KMS-11 (cell line): ENCODE results near the gene SYNPO2L.

Experiments
- H2AFZ ChIP-seq: fragments of 200-600 bp; sonication (generic); 2 replicates; pipeline ENCODE4 v1.6.1; 2016; ENCODE audit warnings: antibody characterized with exemption, mixed run types, low read depth
- H3K27ac ChIP-seq: fragments of 200-600 bp; sonication (generic); 2 replicates; pipeline ENCODE4 v1.6.1; 2016; ENCODE audit warnings: mild to moderate bottlenecking, mixed run types
- H3K27me3 ChIP-seq: fragments of 200-600 bp; sonication (generic); 2 replicates; pipeline ENCODE4 v1.6.1; 2017; ENCODE audit warnings: mild to moderate bottlenecking, low read depth, mixed run types, moderate library complexity; ENCODE audit not compliant: insufficient read depth
- H3K36me3 ChIP-seq: fragments of 200-600 bp; sonication (generic); 2 replicates; pipeline ENCODE4 v1.6.1; 2017; ENCODE audit warnings: mild to moderate bottlenecking, mixed run types; ENCODE audit not compliant: insufficient read depth
- H3K4me1 ChIP-seq: fragments of 200-600 bp; sonication (generic); 2 replicates; pipeline ENCODE4 v1.6.1; 2016; ENCODE audit warnings: mild to moderate bottlenecking, low read depth, mixed run types; ENCODE audit not compliant: poor library complexity, severe bottlenecking
- H3K4me2 ChIP-seq: fragments of 200-600 bp; sonication (generic); 2 replicates; pipeline ENCODE4 v1.7.0; 2016; ENCODE audit warnings: mild to moderate bottlenecking, mixed run types
- H3K4me3 ChIP-seq: fragments of 200-600 bp; sonication (generic); IDR thresholded peaks from 2 replicates; pipeline ENCODE4 v1.6.1; 2017; ENCODE audit warnings: low read depth, low read length, mixed read lengths; ENCODE audit not compliant: insufficient read depth
- H3K79me2 ChIP-seq: fragments of 200-600 bp; sonication (generic); 2 replicates; pipeline ENCODE4 v1.6.1; 2016; ENCODE audit warnings: low read depth, mixed run types; ENCODE audit not compliant: insufficient read depth
- H3K9ac ChIP-seq: fragments of 200-600 bp; sonication (generic); 2 replicates; pipeline ENCODE4 v1.6.1; 2016; ENCODE audit warnings: mild to moderate bottlenecking, mixed run types
- H4K20me1 ChIP-seq: fragments of 200-600 bp; sonication (generic); 2 replicates; pipeline ENCODE4 v1.6.1; 2016; ENCODE audit warnings: mild to moderate bottlenecking, mixed run types; ENCODE audit not compliant: insufficient read depth
- TF ChIP-seq, protein P1 (sequence below): fragments of 200-600 bp; sonication (generic); conservative IDR thresholded peaks from 2 replicates; pipeline ENCODE4 v1.6.1; 2017; ENCODE audit warnings: low read depth, mild to moderate bottlenecking, antibody characterized with exemption, low read length, moderate library complexity, mixed read lengths

The SYNPO2L gene

GRCh38 chr10:73648975-73649829, 6.6 kb downstream of the SYNPO2L start:
- peaks cover 5% of the 10 kb centered on the region for H3K4me1 ChIP-seq
- H3K4me2 ChIP-seq, result no peak overlapping the region
- no peak overlapping the region for H3K27ac ChIP-seq
- H4K20me1 ChIP-seq, result no peaks in the 10 kb centered on the region
- H3K27me3 ChIP-seq, result no peaks in the 10 kb centered on the region
- TF ChIP-seq, protein P1, sequence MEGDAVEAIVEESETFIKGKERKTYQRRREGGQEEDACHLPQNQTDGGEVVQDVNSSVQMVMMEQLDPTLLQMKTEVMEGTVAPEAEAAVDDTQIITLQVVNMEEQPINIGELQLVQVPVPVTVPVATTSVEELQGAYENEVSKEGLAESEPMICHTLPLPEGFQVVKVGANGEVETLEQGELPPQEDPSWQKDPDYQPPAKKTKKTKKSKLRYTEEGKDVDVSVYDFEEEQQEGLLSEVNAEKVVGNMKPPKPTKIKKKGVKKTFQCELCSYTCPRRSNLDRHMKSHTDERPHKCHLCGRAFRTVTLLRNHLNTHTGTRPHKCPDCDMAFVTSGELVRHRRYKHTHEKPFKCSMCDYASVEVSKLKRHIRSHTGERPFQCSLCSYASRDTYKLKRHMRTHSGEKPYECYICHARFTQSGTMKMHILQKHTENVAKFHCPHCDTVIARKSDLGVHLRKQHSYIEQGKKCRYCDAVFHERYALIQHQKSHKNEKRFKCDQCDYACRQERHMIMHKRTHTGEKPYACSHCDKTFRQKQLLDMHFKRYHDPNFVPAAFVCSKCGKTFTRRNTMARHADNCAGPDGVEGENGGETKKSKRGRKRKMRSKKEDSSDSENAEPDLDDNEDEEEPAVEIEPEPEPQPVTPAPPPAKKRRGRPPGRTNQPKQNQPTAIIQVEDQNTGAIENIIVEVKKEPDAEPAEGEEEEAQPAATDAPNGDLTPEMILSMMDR, result no peak
- no peaks in the 10 kb centered on the region for H3K79me2 ChIP-seq
- no peak overlapping the region for H3K4me3 ChIP-seq
- H2AFZ ChIP-seq, result no peak overlapping the region
- H3K9ac ChIP-seq, result no peak overlapping the region
- H3K36me3 ChIP-seq, result no peaks in the 10 kb centered on the region

DNA sequence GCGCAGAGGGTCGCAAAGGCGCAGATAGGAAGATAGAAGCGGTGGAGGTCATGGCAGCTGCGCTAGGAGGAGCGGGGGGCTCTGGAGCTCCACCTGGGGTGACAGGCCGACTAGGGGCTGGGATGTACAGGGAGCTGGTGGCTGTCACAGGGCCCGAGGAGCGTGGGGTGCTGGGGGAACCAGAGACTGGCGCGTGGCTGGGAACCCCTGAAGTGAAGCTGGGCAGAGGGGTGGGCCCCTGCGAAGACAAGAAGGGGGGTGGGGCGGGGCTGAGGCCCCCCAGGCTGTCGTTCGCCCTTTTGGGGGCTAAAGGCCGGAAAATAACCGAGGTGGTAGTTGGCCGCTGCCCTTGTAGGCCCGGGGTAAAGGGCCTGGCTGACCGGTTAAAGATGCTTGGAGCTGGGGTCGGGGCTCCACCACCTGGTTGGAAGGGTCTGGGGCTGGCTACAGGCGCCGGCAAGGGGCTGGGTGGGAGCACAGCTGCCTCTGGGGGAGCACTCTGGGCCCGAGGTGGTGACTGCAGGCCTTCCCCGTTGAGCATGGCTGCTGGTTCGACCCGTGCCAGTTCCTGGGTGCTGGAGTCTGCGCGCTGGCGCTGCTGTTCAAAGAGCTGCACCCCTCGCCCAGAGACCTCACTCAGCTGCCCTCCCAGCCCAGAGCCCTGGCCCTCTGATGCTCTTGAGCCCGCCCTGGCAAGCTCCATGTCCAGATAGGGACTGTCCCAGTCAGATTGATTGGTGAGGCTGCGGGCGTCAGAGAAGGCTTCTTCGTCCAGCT, 7.8 kb downstream of the SYNPO2L start:
- TF ChIP-seq, protein P1, result no peak
- Histone ChIP-seq H3K27me3 (no peaks in the 10 kb centered on the region), H3K9ac (no peak overlapping the region), H3K4me3 (no peak overlapping the region), H4K20me1 (no peaks in the 10 kb centered on the region), H3K79me2 (no peaks in the 10 kb centered on the region), H3K36me3 (no peaks in the 10 kb centered on the region), H2AFZ (no peak overlapping the region), H3K4me2 (no peak overlapping the region), H3K4me1 (peaks cover 5% of the 10 kb centered on the region), H3K27ac (no peak overlapping the region)

GRCh38 chr10:73647211-73647874, 8.5 kb downstream of the SYNPO2L start:
- Histone ChIP-seq H3K36me3 (no peaks in the 10 kb centered on the region), H4K20me1 (no peaks in the 10 kb centered on the region), H3K9ac (no peak overlapping the region), H2AFZ (no peak overlapping the region), H3K27ac (no peak overlapping the region), H3K79me2 (no peaks in the 10 kb centered on the region), H3K4me1 (peaks cover 5% of the 10 kb centered on the region), H3K27me3 (no peaks in the 10 kb centered on the region), H3K4me2 (no peak overlapping the region), H3K4me3 (no peak overlapping the region)
- TF ChIP-seq, protein P1, result no peak

- H3K27ac ChIP-seq, result no peak overlapping the region
- TF ChIP-seq, protein P1, result no peak
- no peak overlapping the region for H3K4me2 ChIP-seq
- no peak overlapping the region for H3K9ac ChIP-seq
- no peaks in the 10 kb centered on the region for H3K36me3 ChIP-seq
- H3K27me3 ChIP-seq, result no peaks in the 10 kb centered on the region
- no peaks in the 10 kb centered on the region for H3K79me2 ChIP-seq
- no peak overlapping the region for H3K4me3 ChIP-seq
- H2AFZ ChIP-seq, result no peak overlapping the region
- peaks cover 5% of the 10 kb centered on the region for H3K4me1 ChIP-seq
- no peaks in the 10 kb centered on the region for H4K20me1 ChIP-seq
These were observed 9.2 kb downstream of the SYNPO2L start for GRCh38 chr10:73646598-73647041.
